WTC11 (cell line): Measurements from ENCODE around the gene GARS1. TPM values are rescaled to one million over a fixed set of nuclear protein-coding genes. Genes with fewer than 3 reads are reported as not detected.
A peak's percentile ranks its signal among the peaks of the same experiment; 100 is the strongest.

Source experiments
- ATAC-seq: fragments of 200-7000 bp; cut with Tn5 transposase; 2 replicates; pipeline ENCODE4 v1.10.0; 2021; ENCODE audit warnings: mild to moderate bottlenecking, moderate library complexity
- CTCF ChIA-PET: fragments of 300-600 bp; sonication (Branson Sonifier 250); formaldehyde crosslinking; loops from one replicate; lab custom pipeline; 2021; ENCODE audit warnings: antibody characterized with exemption; lab: Charles Lee
- POLR2A ChIA-PET: fragments of 350-600 bp; sonication (Branson Sonifier 250); formaldehyde crosslinking; loops from one replicate; lab custom pipeline; 2021; ENCODE audit warnings: antibody characterized with exemption; lab: Charles Lee
- DNase-seq: peaks from one replicate; pipeline ENCODE4 v3.0.0; 2021; ENCODE audit warnings: low spot score
- H3K27ac Mint-ChIP-seq: 2 replicates; pipeline ENCODE4 v1.8.0; 2021; ENCODE audit warnings: mixed read lengths
- H3K27me3 Mint-ChIP-seq: 2 replicates; pipeline ENCODE4 v1.8.0; 2021; ENCODE audit warnings: low read depth, mild to moderate bottlenecking, moderate library complexity, mixed read lengths
- H3K36me3 Mint-ChIP-seq: 2 replicates; pipeline ENCODE4 v1.8.0; 2021; ENCODE audit warnings: mixed read lengths
- H3K4me1 Mint-ChIP-seq: 2 replicates; pipeline ENCODE4 v1.8.0; 2022; ENCODE audit warnings: mixed read lengths
- H3K4me3 Mint-ChIP-seq: 2 replicates; pipeline ENCODE4 v1.8.0; 2021; ENCODE audit warnings: mild to moderate bottlenecking, moderate library complexity, mixed read lengths
- H3K9me3 Mint-ChIP-seq: 2 replicates; pipeline ENCODE4 v1.8.0; 2021; ENCODE audit warnings: mixed read lengths
- AR ChIP-seq: fragments of 250-450 bp; sonication (Bioruptor Pico); IDR thresholded peaks from 2 replicates; pipeline ENCODE4 v1.9.0; 2021; ENCODE audit warnings: mild to moderate bottlenecking
- CBFB ChIP-seq: sonication (generic); formaldehyde crosslinking; IDR thresholded peaks from 2 replicates; pipeline ENCODE4 v1.8.1; 2022; ENCODE audit warnings: mild to moderate bottlenecking, low read depth, missing genetic modification reagents
- CDX4 ChIP-seq: fragments of 250-450 bp; sonication (Bioruptor Pico); IDR thresholded peaks from 2 replicates; pipeline ENCODE4 v1.9.0; 2021; ENCODE audit warnings: moderate library complexity, mild to moderate bottlenecking, inconsistent platforms, borderline replicate concordance
- CREB1 ChIP-seq: sonication (generic); formaldehyde crosslinking; IDR thresholded peaks from 2 replicates; pipeline ENCODE4 v1.8.0; 2023; ENCODE audit warnings: mild to moderate bottlenecking, missing genetic modification reagents
- CREM ChIP-seq: sonication (generic); formaldehyde crosslinking; IDR thresholded peaks from 2 replicates; pipeline ENCODE4 v1.8.1; 2022; ENCODE audit warnings: mild to moderate bottlenecking, missing genetic modification reagents, moderate library complexity
- ELF4 ChIP-seq: sonication (generic); formaldehyde crosslinking; IDR thresholded peaks from 2 replicates; pipeline ENCODE4 v1.8.1; 2022; ENCODE audit warnings: low read depth, mild to moderate bottlenecking, moderate library complexity, missing genetic modification reagents
- ESRRA ChIP-seq: sonication (generic); formaldehyde crosslinking; IDR thresholded peaks from 2 replicates; pipeline ENCODE4 v1.8.1; 2022; ENCODE audit warnings: mild to moderate bottlenecking, missing genetic modification reagents, borderline replicate concordance
- FOXK1 ChIP-seq: sonication (generic); formaldehyde crosslinking; IDR thresholded peaks from 2 replicates; pipeline ENCODE4 v1.8.0; 2022; ENCODE audit warnings: mild to moderate bottlenecking, moderate library complexity, missing genetic modification reagents
- FOXP1 ChIP-seq: sonication (generic); formaldehyde crosslinking; IDR thresholded peaks from 2 replicates; pipeline ENCODE4 v1.8.0; 2022; ENCODE audit warnings: missing genetic modification reagents, mild to moderate bottlenecking, moderate library complexity, borderline replicate concordance
- FOXP4 ChIP-seq: sonication (generic); formaldehyde crosslinking; IDR thresholded peaks from 2 replicates; pipeline ENCODE4 v1.8.0; 2022; ENCODE audit warnings: mild to moderate bottlenecking, missing genetic modification reagents
- GABPB1 ChIP-seq: sonication (generic); formaldehyde crosslinking; IDR thresholded peaks from 2 replicates; pipeline ENCODE4 v1.8.1; 2023; ENCODE audit warnings: mild to moderate bottlenecking, missing genetic modification reagents
- GTF2I ChIP-seq: fragments of 250-450 bp; sonication (Bioruptor Pico); conservative IDR thresholded peaks from 2 replicates; pipeline ENCODE4 v1.4.0; 2021; ENCODE audit warnings: mild to moderate bottlenecking
- JAZF1 ChIP-seq: fragments of 250-450 bp; sonication (Bioruptor Pico); IDR thresholded peaks from 2 replicates; pipeline ENCODE4 v1.9.0; 2021; ENCODE audit warnings: moderate library complexity, mild to moderate bottlenecking, inconsistent platforms
- KAT7 ChIP-seq: sonication (generic); formaldehyde crosslinking; IDR thresholded peaks from 2 replicates; pipeline ENCODE4 v1.8.1; 2023; ENCODE audit warnings: missing genetic modification reagents, mild to moderate bottlenecking, borderline replicate concordance
- MLX ChIP-seq: sonication (generic); formaldehyde crosslinking; IDR thresholded peaks from 2 replicates; pipeline ENCODE4 v1.8.1; 2023; ENCODE audit warnings: mild to moderate bottlenecking, missing genetic modification reagents, moderate library complexity
- MYBL2 ChIP-seq: sonication (generic); formaldehyde crosslinking; IDR thresholded peaks from 2 replicates; pipeline ENCODE4 v1.8.1; 2023; ENCODE audit warnings: mild to moderate bottlenecking, moderate library complexity, missing genetic modification reagents
- TEAD1 ChIP-seq: sonication (generic); formaldehyde crosslinking; IDR thresholded peaks from 2 replicates; pipeline ENCODE4 v1.8.0; 2022; ENCODE audit warnings: mild to moderate bottlenecking, missing genetic modification reagents
- ZBTB21 ChIP-seq: sonication (generic); formaldehyde crosslinking; IDR thresholded peaks from 2 replicates; pipeline ENCODE4 v1.8.1; 2023; ENCODE audit warnings: mild to moderate bottlenecking, missing genetic modification reagents, borderline replicate concordance
- ZNF232 ChIP-seq: sonication (generic); formaldehyde crosslinking; IDR thresholded peaks from 2 replicates; pipeline ENCODE4 v1.8.0; 2022; ENCODE audit warnings: mild to moderate bottlenecking, missing genetic modification reagents
- ZNF263 ChIP-seq: sonication (generic); formaldehyde crosslinking; IDR thresholded peaks from 2 replicates; pipeline ENCODE4 v1.8.1; 2022; ENCODE audit warnings: low read depth, mild to moderate bottlenecking, moderate library complexity, missing genetic modification reagents
- ZNF281 ChIP-seq: sonication (generic); formaldehyde crosslinking; IDR thresholded peaks from 2 replicates; pipeline ENCODE4 v1.8.0; 2023; ENCODE audit warnings: mild to moderate bottlenecking, missing genetic modification reagents
- ZNF396 ChIP-seq: fragments of 250-450 bp; sonication (Bioruptor Pico); IDR thresholded peaks from 2 replicates; pipeline ENCODE4 v1.8.0; 2021; ENCODE audit warnings: mild to moderate bottlenecking, moderate library complexity, borderline replicate concordance
- ZNF423 ChIP-seq: fragments of 250-450 bp; sonication (Bioruptor Pico); IDR thresholded peaks from 2 replicates; pipeline ENCODE4 v2.1.2; 2022; ENCODE audit warnings: mild to moderate bottlenecking, moderate library complexity
- total RNA-seq: library from RNA; stranded (reverse); gene quantifications from 3 replicates; pipeline ENCODE4 v1.2.3, GENCODE V29; 2021

GARS1 gene
- total RNA-seq, 1 experiment from 2014 or later: 236 TPM

- TF ChIP-seq KAT7: no peak
- no peak for TF ChIP-seq CREM (CRISPR knock-in tag)
- no peak for TF ChIP-seq ELF4
- no peak for TF ChIP-seq ZNF263
- TF ChIP-seq GABPB1 (CRISPR knock-in tag): no peak
- no peak for TF ChIP-seq FOXP1 (CRISPR knock-in tag)
- no peak for TF ChIP-seq JAZF1 (CRISPR knock-in tag)
- no peak for TF ChIP-seq ZNF423 (CRISPR knock-in tag)
- no peak for TF ChIP-seq ESRRA
- no peak for TF ChIP-seq FOXK1 (CRISPR knock-in tag)
- TF ChIP-seq MYBL2 (CRISPR knock-in tag): no peak
- TF ChIP-seq FOXP4 (CRISPR knock-in tag): no peak
- TF ChIP-seq ZNF281 (CRISPR knock-in tag): no peak
- TF ChIP-seq, all 79 proteins: peak for 0
- H3K4me1 Mint-ChIP-seq: peaks cover 24% of the 10 kb centered on the region
- ATAC-seq: peak; percentile 91
- no peak overlapping the region for H3K27ac Mint-ChIP-seq
- peaks cover 28% of the 10 kb centered on the region for H3K27me3 Mint-ChIP-seq
- H3K4me3 Mint-ChIP-seq: peak overlapping the region; percentile 13; the same call in 1 of the 2 replicates
- peaks cover 56% of the 10 kb centered on the region for H3K36me3 Mint-ChIP-seq
- DNase-seq: no peak
- H3K9me3 Mint-ChIP-seq: peaks cover 44% of the 10 kb centered on the region
- CTCF ChIA-PET: interaction anchor here (1.7 kb wide), 1 partner anchor 20 kb away, joined by 8 read pairs; no protein-coding TSS in a partner anchor
- POLR2A ChIA-PET: no interaction called here
Measured at GRCh38 chr7:30584415-30584814, 10.3 kb upstream of the GARS1 start.

- ChIA-PET CTCF (interaction anchor here (1.7 kb wide), 1 partner anchor 21 kb away, joined by 8 read pairs; no protein-coding TSS in a partner anchor), POLR2A (no interaction called here)
- no peak overlapping the region for H3K27ac Mint-ChIP-seq
- H3K4me3 Mint-ChIP-seq: no peak overlapping the region
- TF ChIP-seq TEAD1 (CRISPR knock-in tag) (no peak), MLX (CRISPR knock-in tag) (no peak), JAZF1 (CRISPR knock-in tag) (no peak), AR (CRISPR knock-in tag) (no peak), CBFB (CRISPR knock-in tag) (no peak), ZNF396 (CRISPR knock-in tag) (no peak), CREB1 (CRISPR knock-in tag) (no peak), GTF2I (CRISPR knock-in tag) (no peak), KAT7 (no peak), ZNF232 (CRISPR knock-in tag) (no peak), CDX4 (CRISPR knock-in tag) (no peak), ZBTB21 (CRISPR knock-in tag) (no peak)
- H3K36me3 Mint-ChIP-seq: peaks cover 54% of the 10 kb centered on the region
- DNase-seq (no peak), ATAC-seq (peak; percentile 74)
- peaks cover 24% of the 10 kb centered on the region for H3K4me1 Mint-ChIP-seq
- peaks cover 28% of the 10 kb centered on the region for H3K27me3 Mint-ChIP-seq
- H3K9me3 Mint-ChIP-seq: peaks cover 42% of the 10 kb centered on the region
Measured at GRCh38 chr7:30584965-30585364, 9.7 kb upstream of the GARS1 start.
